Measurements from ENCODE around the gene HUWE1.
"Not testable (repeated sequence)": the region's sequence is repeated elsewhere in the genome, so short reads cannot be mapped to it uniquely, and the experiment has no call there.

The HUWE1 gene

GRCh38 chrX:53558646-53559045, 127.9 kb downstream of the HUWE1 start:
- no peak overlapping the region for H3K27ac ChIP-seq
- no peak for TF ChIP-seq ZFX (IDR thresholded peaks at IDR 0.05)
- TF ChIP-seq CTCF (conservative IDR thresholded peaks at IDR 0.05), result no peak

- TF ChIP-seq ZFX (IDR thresholded peaks at IDR 0.05), result no peak
- TF ChIP-seq CTCF (conservative IDR thresholded peaks at IDR 0.05), result no peak
- H3K27ac ChIP-seq, result no peak overlapping the region
These were observed 129.7 kb downstream of the HUWE1 start for GRCh38 chrX:53556868-53557267.

GRCh38 chrX:53550756-53551463, 135.6 kb downstream of the HUWE1 start:
- TF ChIP-seq ZFX (IDR thresholded peaks at IDR 0.05), result no peak
- TF ChIP-seq CTCF (conservative IDR thresholded peaks at IDR 0.05), result no peak
- no peak overlapping the region for H3K27ac ChIP-seq

- TF ChIP-seq ZFX (IDR thresholded peaks at IDR 0.05), result no peak
- TF ChIP-seq CTCF (conservative IDR thresholded peaks at IDR 0.05), result no peak
- H3K27ac ChIP-seq, result no peak overlapping the region
These were observed 138.9 kb downstream of the HUWE1 start for GRCh38 chrX:53547668-53548067.

GRCh38 chrX:53544936-53545335, 141.6 kb downstream of the HUWE1 start:
- H3K27ac ChIP-seq, result no peak overlapping the region
- TF ChIP-seq ZFX (IDR thresholded peaks at IDR 0.05), result no peak
- no peak for TF ChIP-seq CTCF (conservative IDR thresholded peaks at IDR 0.05)

GRCh38 chrX:53538781-53539180, 147.7 kb downstream of the HUWE1 start:
- TF ChIP-seq CTCF (conservative IDR thresholded peaks at IDR 0.05), result no peak
- TF ChIP-seq ZFX (IDR thresholded peaks at IDR 0.05), result no peak
- no peak overlapping the region for H3K27ac ChIP-seq

GRCh38 chrX:53531255-53531966, 155.1 kb downstream of the HUWE1 start:
- H3K27ac ChIP-seq, result not testable (repeated sequence)
